Mammary epithelial cell (primary cell): ENCODE results near the gene NUDT15.

Experiments
- CTCF ChIP-seq, 2 donors: IDR thresholded peaks in 1 of 2; conservative IDR thresholded peaks in 1 of 2; 2 replicates each; pipeline ENCODE4 v1.5.1; 2011 to 2012; ENCODE audit warnings: inconsistent platforms in 2 of 2, low read length in 2 of 2, mild to moderate bottlenecking in 2 of 2, control low read depth in 1 of 2, low read depth in 1 of 2; ENCODE audit not compliant: insufficient read depth in 1 of 2; ENCODE audit errors: extremely low read depth in 1 of 2
- EZH2 ChIP-seq: IDR thresholded peaks from 2 replicates; pipeline ENCODE4 v1.6.1; 2012; ENCODE audit warnings: low read length, inconsistent platforms, borderline replicate concordance

DNA sequence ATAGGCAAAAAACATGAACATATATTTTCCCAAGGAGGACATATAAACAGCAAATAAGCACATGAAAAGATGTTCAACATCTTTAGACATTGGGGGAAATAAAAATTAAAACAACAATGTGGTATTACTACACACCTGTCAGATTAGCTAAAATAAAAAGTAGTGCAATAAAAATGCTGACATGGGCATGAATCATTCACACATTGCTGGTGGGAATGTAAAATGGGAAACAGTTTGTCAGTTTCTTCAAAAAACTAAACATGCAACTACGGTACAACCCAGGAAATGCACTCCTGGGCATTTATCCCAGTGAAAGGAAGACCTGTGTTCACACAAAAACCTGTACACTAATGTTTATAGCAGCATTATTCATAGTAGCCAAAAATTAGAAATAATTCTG is 31.1 kb upstream of the NUDT15 start:
- TF ChIP-seq EZH2, result no peak
- no peak for TF ChIP-seq CTCF (conservative IDR thresholded peaks at IDR 0.05 in 1 of 2, IDR thresholded peaks at IDR 0.05 in 1 of 2; ENCODE audit: extremely low read depth in 1 of 2, insufficient read depth in 1 of 2, low read depth in 1 of 2, low read length in 2 of 2)
